Neural progenitor cell (in vitro differentiated cells): ENCODE measurements around the gene AQP5.

Experiments
- CTCF ChIP-seq: fragments of 200-600 bp; sonication (generic); IDR thresholded peaks from 2 replicates; pipeline ENCODE4 v1.5.1; 2017; ENCODE audit warnings: antibody characterized with exemption, mild to moderate bottlenecking
- EZH2 ChIP-seq: fragments of 200-600 bp; sonication (generic); IDR thresholded peaks from 2 replicates; pipeline ENCODE4 v1.6.1; 2017; ENCODE audit warnings: antibody characterized with exemption, mild to moderate bottlenecking, moderate library complexity
- EZH2phosphoT487 ChIP-seq: fragments of 200-600 bp; sonication (generic); IDR thresholded peaks from 2 replicates; pipeline ENCODE4 v1.6.1; 2017; ENCODE audit warnings: antibody characterized with exemption

- TF ChIP-seq CTCF (no peak), EZH2phosphoT487 (no peak), EZH2 (no peak)
Observed at GRCh38 chr12:50005175-50005574, 43.5 kb downstream of the AQP5 start.
